ENCODE data around the gene ANKRD17. TPM values are rescaled to one million over a fixed set of nuclear protein-coding genes. Genes with fewer than 3 reads are reported as not detected.

The ANKRD17 gene
- 38.1 and 47.5 TPM in 2 replicates for total RNA-seq (2014; rRNA removed; shearing (Covaris generic))

GRCh38 chr4:73258686-73259570 lies at the start of gene ANKRD17:
TSS of gene ANKRD17 (minus strand) at chr4:73258798. CDS start at chr4:73258668, 130 bp downstream.

GRCh38 chr4:73069338-73070073 lies 189.1 kb downstream of the ANKRD17 start, which contains the start of gene COX18:
TSS of gene COX18 (minus strand) at chr4:73069716. CDS start at chr4:73069649, 67 bp downstream.

Small RNAs within 50 kb of the gene (small RNA-seq; reads per million reads assigned to genes)
- not detected for gene RF00334
- not detected for gene RNU6ATAC5P

Other genes starting within 250 kb of the ANKRD17 start
- 13.9 and 17.5 TPM in 2 replicates for gene COX18, start 189.1 kb downstream of the ANKRD17 start, total RNA-seq (2014; rRNA removed; shearing (Covaris generic))
- gene ALB, start 145.5 kb upstream of the ANKRD17 start, total RNA-seq (2014; rRNA removed; shearing (Covaris generic)) = 0.05 TPM in 1 of 2 replicates, not detected in the other
- not detected in 2 replicates for gene AFP, start 177.4 kb upstream of the ANKRD17 start, total RNA-seq (2014; rRNA removed; shearing (Covaris generic))
- gene AFM, start 222.9 kb upstream of the ANKRD17 start, total RNA-seq (2014; rRNA removed; shearing (Covaris generic)) = not detected in 2 replicates

All from A375 (cell line).